Parathyroid adenoma (tissue), 2 donors: ENCODE measurements around the gene PHF24.
"Not testable (repeated sequence)": the region's sequence is repeated elsewhere in the genome, so short reads cannot be mapped to it uniquely, and the experiment has no call there.

Source experiments
- H2AFZ ChIP-seq: fragments of 300-600 bp; sonication (generic); one replicate; pipeline ENCODE4 v1.7.0; 2017; ENCODE audit warnings: antibody characterized with exemption, mild to moderate bottlenecking
- H3K27ac ChIP-seq: fragments of 300-600 bp; sonication (generic); one replicate; pipeline ENCODE4 v1.7.0; 2017
- H3K27me3 ChIP-seq: fragments of 300-600 bp; sonication (generic); one replicate; pipeline ENCODE4 v1.7.0; 2017; ENCODE audit warnings: low read length; ENCODE audit not compliant: control insufficient read depth, insufficient read depth
- H3K36me3 ChIP-seq: fragments of 300-600 bp; sonication (generic); one replicate; pipeline ENCODE4 v1.7.0; 2017; ENCODE audit warnings: low read length; ENCODE audit not compliant: control insufficient read depth, insufficient read depth
- H3K4me1 ChIP-seq: fragments of 300-600 bp; sonication (generic); one replicate; pipeline ENCODE4 v1.7.0; 2017; ENCODE audit warnings: control low read depth
- H3K4me2 ChIP-seq: fragments of 300-600 bp; sonication (generic); one replicate; pipeline ENCODE4 v1.7.0; 2017; ENCODE audit warnings: low read length
- H3K4me3 ChIP-seq: fragments of 300-600 bp; sonication (generic); one replicate; pipeline ENCODE4 v1.7.0; 2017; ENCODE audit warnings: low read depth, low read length
- H3K79me2 ChIP-seq: fragments of 300-600 bp; sonication (generic); one replicate; pipeline ENCODE4 v1.7.0; 2017; ENCODE audit warnings: control low read depth
- H3K9ac ChIP-seq: fragments of 300-600 bp; sonication (generic); one replicate; pipeline ENCODE4 v1.7.0; 2017; ENCODE audit warnings: mild to moderate bottlenecking
- H3K9me3 ChIP-seq: fragments of 300-600 bp; sonication (generic); one replicate; pipeline ENCODE4 v1.7.0; 2017; ENCODE audit warnings: low read length; ENCODE audit not compliant: control insufficient read depth
- CTCF ChIP-seq: fragments of 300-600 bp; sonication (generic); IDR thresholded peaks from one replicate; pipeline ENCODE4 v1.7.0; 2017; ENCODE audit warnings: antibody characterized with exemption, mild to moderate bottlenecking
- donor health status: primary hyperparathyroidism.

Gene PHF24

GRCh38 chr9:35001285-35001677 lies 43.2 kb downstream of the PHF24 start:
- Histone ChIP-seq H3K27ac (no peak overlapping the region), H3K4me1 (no peaks in the 10 kb centered on the region), H3K9me3 (no peaks in the 10 kb centered on the region), H3K4me3 (no peak overlapping the region), H3K4me2 (no peak overlapping the region), H2AFZ (no peak overlapping the region), H3K79me2 (no peaks in the 10 kb centered on the region), H3K36me3 (no peaks in the 10 kb centered on the region), H3K9ac (no peak overlapping the region), H3K27me3 (no peaks in the 10 kb centered on the region)
- no peak for TF ChIP-seq CTCF

- no peaks in the 10 kb centered on the region for H3K79me2 ChIP-seq
- H2AFZ ChIP-seq = no peak overlapping the region
- H3K4me2 ChIP-seq = no peak overlapping the region
- no peaks in the 10 kb centered on the region for H3K4me1 ChIP-seq
- H3K36me3 ChIP-seq = no peaks in the 10 kb centered on the region
- TF ChIP-seq CTCF = no peak
- H3K9me3 ChIP-seq = no peaks in the 10 kb centered on the region
- no peak overlapping the region for H3K9ac ChIP-seq
- H3K27ac ChIP-seq = no peak overlapping the region
- H3K27me3 ChIP-seq = no peaks in the 10 kb centered on the region
- no peak overlapping the region for H3K4me3 ChIP-seq
These were observed 43.9 kb downstream of the PHF24 start for GRCh38 chr9:35001803-35002502.

GRCh38 chr9:35002623-35003022 lies 44.5 kb downstream of the PHF24 start:
- no peaks in the 10 kb centered on the region for H3K36me3 ChIP-seq
- no peak overlapping the region for H3K27ac ChIP-seq
- H3K4me1 ChIP-seq = no peaks in the 10 kb centered on the region
- H3K9me3 ChIP-seq = no peaks in the 10 kb centered on the region
- H3K4me2 ChIP-seq = no peak overlapping the region
- no peak overlapping the region for H2AFZ ChIP-seq
- H3K9ac ChIP-seq = no peak overlapping the region
- no peak overlapping the region for H3K4me3 ChIP-seq
- no peaks in the 10 kb centered on the region for H3K79me2 ChIP-seq
- no peaks in the 10 kb centered on the region for H3K27me3 ChIP-seq
- no peak for TF ChIP-seq CTCF

GRCh38 chr9:35004299-35004698 lies 46.2 kb downstream of the PHF24 start:
- not testable (repeated sequence) for H3K4me2 ChIP-seq, H3K79me2 ChIP-seq, H3K36me3 ChIP-seq, H3K4me1 ChIP-seq, H3K4me3 ChIP-seq, H3K27ac ChIP-seq, H2AFZ ChIP-seq, H3K9me3 ChIP-seq, H3K27me3 ChIP-seq, H3K9ac ChIP-seq

- Histone ChIP-seq H3K4me1 (no peaks in the 10 kb centered on the region), H3K4me3 (no peak overlapping the region), H3K27ac (no peak overlapping the region), H3K27me3 (no peaks in the 10 kb centered on the region), H3K4me2 (no peak overlapping the region), H3K9me3 (no peaks in the 10 kb centered on the region), H3K36me3 (no peaks in the 10 kb centered on the region), H3K79me2 (no peaks in the 10 kb centered on the region), H2AFZ (no peak overlapping the region), H3K9ac (no peak overlapping the region)
- TF ChIP-seq CTCF = no peak
These were observed 52.4 kb downstream of the PHF24 start for GRCh38 chr9:35010351-35010958.
